Head of caudate nucleus (tissue), 42 donors: Measurements from ENCODE around the gene GAL3ST3.
"Not testable (repeated sequence)": the region's sequence is repeated elsewhere in the genome, so short reads cannot be mapped to it uniquely, and the experiment has no call there.

Experiments used
- DNase-seq, 42 donors: peaks; one replicate each; pipeline versions ENCODE4 v3.0.0 to v3.0.0-alpha.2; 2020 to 2021; ENCODE audit warnings: mixed read lengths in 7 of 42
- intact Hi-C: fragments of 100-400 bp; cut with DNase I; formaldehyde crosslinking; loops from one replicate; pipeline ENCODE4 v1.15.0; 2022

The GAL3ST3 gene

GRCh38 chr11:66020212-66020611 lies 28.7 kb downstream of the GAL3ST3 start:
- DNase-seq, result no peak
- intact Hi-C loops, result no loop called here

- intact Hi-C loops, result no loop called here
- DNase-seq, result no peak
Measured at GRCh38 chr11:66017321-66017720, 31.6 kb downstream of the GAL3ST3 start.

- DNase-seq, result no peak
- intact Hi-C loops, result no loop called here
Measured at GRCh38 chr11:66016793-66017177, 32.2 kb downstream of the GAL3ST3 start.

- intact Hi-C loops, result no loop called here
Measured at GRCh38 chr11:66015936-66016792, 32.8 kb downstream of the GAL3ST3 start.

GRCh38 chr11:66015454-66015881 lies 33.5 kb downstream of the GAL3ST3 start:
- no peak for DNase-seq
- intact Hi-C loops, result no loop called here

More at GRCh38 chr11:66015936-66016792, 32.8 kb downstream of the GAL3ST3 start:
- DNase-seq, result no peak

GRCh38 chr11:66014804-66015453 lies 34.0 kb downstream of the GAL3ST3 start:
- no peak for DNase-seq
- intact Hi-C loops, result no loop called here

- DNase-seq, result no peak
- intact Hi-C loops, result no loop called here
Measured at GRCh38 chr11:66013762-66014100, 35.2 kb downstream of the GAL3ST3 start.

- peak in 1 of 42 donors; percentile 9 for DNase-seq
- intact Hi-C loops, result no loop called here
Measured at GRCh38 chr11:66012946-66013761, 35.8 kb downstream of the GAL3ST3 start.

GRCh38 chr11:66012371-66012945 lies 36.5 kb downstream of the GAL3ST3 start:
- DNase-seq, result no peak
- intact Hi-C loops, result no loop called here

- intact Hi-C loops, result no loop called here
- DNase-seq, result no peak
Measured at GRCh38 chr11:66011785-66012303, 37.1 kb downstream of the GAL3ST3 start, which contains the start of gene CST6. Gene CST6, plus strand, starts transcription at chr11:66012008. Its CDS starts 37 bp downstream, at chr11:66012045.

GRCh38 chr11:66011239-66011784 lies 37.6 kb downstream of the GAL3ST3 start:
- intact Hi-C loops, result no loop called here
- no peak for DNase-seq

GRCh38 chr11:66010036-66010435 lies 38.9 kb downstream of the GAL3ST3 start:
- DNase-seq, intact Hi-C loops: not testable (repeated sequence)

- intact Hi-C loops, result no loop called here
- DNase-seq, result no peak
Measured at GRCh38 chr11:66008468-66009101, 40.4 kb downstream of the GAL3ST3 start.

GRCh38 chr11:66008095-66008467 lies 40.9 kb downstream of the GAL3ST3 start:
- intact Hi-C loops, result no loop called here
- no peak for DNase-seq

- intact Hi-C loops, result no loop called here
- DNase-seq, result no peak
Measured at GRCh38 chr11:66007201-66007634, 41.7 kb downstream of the GAL3ST3 start.

- intact Hi-C loops, result no loop called here
- DNase-seq, result no peak
Measured at GRCh38 chr11:66006891-66007176, 42.1 kb downstream of the GAL3ST3 start.

- no peak for DNase-seq
- intact Hi-C loops, result no loop called here
Measured at GRCh38 chr11:66006134-66006890, 42.6 kb downstream of the GAL3ST3 start.

- intact Hi-C loops, result no loop called here
- no peak for DNase-seq
Measured at GRCh38 chr11:66004186-66004585, 44.8 kb downstream of the GAL3ST3 start.
